GM23338 (cell line): Measurements from ENCODE around the gene FCRL4. TPM values are rescaled to one million over a fixed set of nuclear protein-coding genes. Genes with fewer than 3 reads are reported as not detected.

Experiments used
- ATAC-seq: fragments of 200-7000 bp; cut with Tn5 transposase; 3 replicates; pipeline ENCODE4 v1.9.1; 2020
- DNase-seq: peaks from one replicate; pipeline ENCODE4 v3.0.0-alpha.2; 2015; ENCODE audit warnings: low spot score
- H2AFZ ChIP-seq: fragments of 200-600 bp; sonication (generic); 2 replicates; pipeline ENCODE4 v1.8.0; 2016; ENCODE audit warnings: antibody characterized with exemption, mild to moderate bottlenecking, moderate library complexity
- H3F3A ChIP-seq: fragments of 200-600 bp; sonication (generic); replicated peaks from 2 replicates; pipeline ENCODE4 v1.8.0; 2017; ENCODE audit warnings: antibody characterized with exemption, mixed run types, low read depth
- H3K27ac ChIP-seq: fragments of 200-600 bp; sonication (generic); 2 replicates; pipeline ENCODE4 v1.6.1; 2016; ENCODE audit warnings: low read depth
- H3K27me3 ChIP-seq: fragments of 200-600 bp; sonication (generic); 2 replicates; pipeline ENCODE4 v1.8.0; 2016; ENCODE audit warnings: mild to moderate bottlenecking, mixed run types, moderate library complexity; ENCODE audit not compliant: insufficient read depth
- H3K36me3 ChIP-seq: fragments of 200-600 bp; sonication (generic); 2 replicates; pipeline ENCODE4 v1.8.0; 2016; ENCODE audit warnings: mild to moderate bottlenecking; ENCODE audit not compliant: insufficient read depth
- H3K4me1 ChIP-seq: fragments of 200-600 bp; sonication (generic); 2 replicates; pipeline ENCODE4 v1.8.0; 2016; ENCODE audit warnings: mild to moderate bottlenecking, moderate library complexity; ENCODE audit not compliant: insufficient read depth
- H3K4me2 ChIP-seq: fragments of 200-600 bp; sonication (generic); 2 replicates; pipeline ENCODE4 v1.7.1; 2017; ENCODE audit warnings: mixed run types
- H3K4me3 ChIP-seq: fragments of 200-600 bp; sonication (generic); 2 replicates; pipeline ENCODE4 v1.6.1; 2016; ENCODE audit warnings: mixed run types
- H3K79me2 ChIP-seq: fragments of 200-600 bp; sonication (generic); replicated peaks from 2 replicates; pipeline ENCODE4 v1.8.0; 2017; ENCODE audit warnings: mild to moderate bottlenecking; ENCODE audit not compliant: insufficient read depth
- H3K9me2 ChIP-seq: fragments of 200-600 bp; sonication (generic); 2 replicates; pipeline ENCODE4 v1.8.0; 2017; ENCODE audit not compliant: insufficient read depth
- H4K20me1 ChIP-seq: fragments of 200-600 bp; sonication (generic); replicated peaks from 2 replicates; pipeline ENCODE4 v1.8.0; 2017; ENCODE audit warnings: mild to moderate bottlenecking; ENCODE audit not compliant: insufficient read depth
- H3K27ac Mint-ChIP-seq: 2 replicates; pipeline ENCODE4 v1.8.0; 2020; ENCODE audit warnings: inconsistent platforms, mild to moderate bottlenecking, moderate library complexity, mixed read lengths
- H3K27me3 Mint-ChIP-seq: 3 replicates; pipeline ENCODE4 v1.8.0; 2022; ENCODE audit warnings: low read depth, mild to moderate bottlenecking, moderate library complexity, mixed read lengths, inconsistent platforms; ENCODE audit not compliant: insufficient read depth, poor library complexity
- H3K36me3 Mint-ChIP-seq: 3 replicates; pipeline ENCODE4 v1.8.0; 2021; ENCODE audit warnings: low read depth, mild to moderate bottlenecking, inconsistent platforms, moderate library complexity, mixed read lengths
- H3K4me1 Mint-ChIP-seq: 3 replicates; pipeline ENCODE4 v1.8.0; 2020; ENCODE audit warnings: mild to moderate bottlenecking, inconsistent platforms, mixed read lengths
- H3K4me3 Mint-ChIP-seq: 3 replicates; pipeline ENCODE4 v1.8.0; 2021; ENCODE audit warnings: moderate library complexity, mild to moderate bottlenecking, inconsistent platforms, mixed read lengths
- H3K9me3 Mint-ChIP-seq: 3 replicates; pipeline ENCODE4 v1.8.0; 2020; ENCODE audit warnings: moderate library complexity, mild to moderate bottlenecking, inconsistent platforms, mixed read lengths
- CREB1 ChIP-seq: fragments of 250-450 bp; sonication (Bioruptor Pico); IDR thresholded peaks from 2 replicates; pipeline ENCODE4 v1.5.0; 2020; ENCODE audit warnings: low read depth, mild to moderate bottlenecking, moderate library complexity
- EZH2 ChIP-seq: fragments of 200-600 bp; sonication (generic); IDR thresholded peaks from one replicate; pipeline ENCODE4 v1.8.0; 2017; ENCODE audit warnings: antibody characterized with exemption, mild to moderate bottlenecking, low read depth; ENCODE audit not compliant: unreplicated experiment
- EZH2phosphoT487 ChIP-seq: fragments of 200-600 bp; sonication (generic); IDR thresholded peaks from one replicate; pipeline ENCODE4 v1.8.1; 2018; ENCODE audit warnings: antibody characterized with exemption; ENCODE audit not compliant: unreplicated experiment
- JUNB ChIP-seq: IDR thresholded peaks from one replicate; pipeline ENCODE4 v1.6.1; 2016; ENCODE audit warnings: antibody characterized with exemption; ENCODE audit not compliant: unreplicated experiment
- NANOG ChIP-seq: IDR thresholded peaks from 2 replicates; pipeline ENCODE4 v1.6.1; 2016; ENCODE audit warnings: antibody characterized with exemption, borderline replicate concordance
- POLR2AphosphoS5 ChIP-seq: IDR thresholded peaks from 2 replicates; pipeline ENCODE4 v1.6.1; 2016; ENCODE audit warnings: antibody characterized with exemption, low read depth
- STAT1 ChIP-seq: IDR thresholded peaks from one replicate; pipeline ENCODE4 v1.6.1; 2016; ENCODE audit warnings: antibody characterized with exemption; ENCODE audit not compliant: unreplicated experiment
- ZNF114 ChIP-seq: fragments of 250-450 bp; sonication (Bioruptor Pico); IDR thresholded peaks from 2 replicates; pipeline ENCODE4 v1.5.0; 2020; ENCODE audit warnings: mild to moderate bottlenecking, moderate library complexity
- ZNF331 ChIP-seq: fragments of 250-450 bp; sonication (Bioruptor Pico); IDR thresholded peaks from 2 replicates; pipeline ENCODE4 v1.5.0; 2020; ENCODE audit warnings: low read depth, mild to moderate bottlenecking, moderate library complexity
- polyA plus RNA-seq: library from polyadenylated mRNA; unstranded; fragments of >200 nt; fragmentation: Nextera tagmentation; extraction: Ambion mirVana; gene quantifications from 2 replicates; pipeline ENCODE4 v1.2.1, GENCODE V29; 2016
- total RNA-seq: library from RNA; depleted of rRNA; stranded (reverse); fragments of >200 nt; shearing (Covaris generic); gene quantifications from 2 replicates; pipeline ENCODE4 v1.2.3, GENCODE V29; 2014
- TF ChIP-seq, protein P1 (sequence below): IDR thresholded peaks from 2 replicates; pipeline ENCODE4 v1.6.1; 2016; ENCODE audit warnings: antibody characterized with exemption
- TF ChIP-seq, protein P2 (sequence below): fragments of 250-450 bp; sonication (Bioruptor Pico); IDR thresholded peaks from 2 replicates; pipeline ENCODE4 v1.5.0; 2020; ENCODE audit warnings: mild to moderate bottlenecking, moderate library complexity

FCRL4 gene
- total and polyA plus RNA-seq, 2 experiments from 2014 or later = not detected

- H3F3A ChIP-seq = no peaks in the 10 kb centered on the region
- no peaks in the 10 kb centered on the region for H3K36me3 ChIP-seq
- no peak overlapping the region for H3K4me3 ChIP-seq
- no peaks in the 10 kb centered on the region for H3K4me1 ChIP-seq
- DNase-seq = no peak
- Mint-ChIP-seq H3K27me3 (no peaks in the 10 kb centered on the region), H3K27ac (no peak overlapping the region), H3K9me3 (no peaks in the 10 kb centered on the region), H3K36me3 (no peaks in the 10 kb centered on the region), H3K4me3 (no peak overlapping the region), H3K4me1 (no peaks in the 10 kb centered on the region)
- no peak for TF ChIP-seq ZNF331 (CRISPR knock-in tag)
- no peak for TF ChIP-seq JUNB
- no peak for TF ChIP-seq NANOG
- no peak for TF ChIP-seq POLR2AphosphoS5
- no peak for TF ChIP-seq EZH2
- TF ChIP-seq, protein P1, sequence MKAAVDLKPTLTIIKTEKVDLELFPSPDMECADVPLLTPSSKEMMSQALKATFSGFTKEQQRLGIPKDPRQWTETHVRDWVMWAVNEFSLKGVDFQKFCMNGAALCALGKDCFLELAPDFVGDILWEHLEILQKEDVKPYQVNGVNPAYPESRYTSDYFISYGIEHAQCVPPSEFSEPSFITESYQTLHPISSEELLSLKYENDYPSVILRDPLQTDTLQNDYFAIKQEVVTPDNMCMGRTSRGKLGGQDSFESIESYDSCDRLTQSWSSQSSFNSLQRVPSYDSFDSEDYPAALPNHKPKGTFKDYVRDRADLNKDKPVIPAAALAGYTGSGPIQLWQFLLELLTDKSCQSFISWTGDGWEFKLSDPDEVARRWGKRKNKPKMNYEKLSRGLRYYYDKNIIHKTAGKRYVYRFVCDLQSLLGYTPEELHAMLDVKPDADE = no peak
- no peak for TF ChIP-seq STAT1
- no peak for TF ChIP-seq ZNF114 (CRISPR knock-in tag)
- TF ChIP-seq CREB1 (CRISPR knock-in tag) = no peak
- TF ChIP-seq, protein P2, sequence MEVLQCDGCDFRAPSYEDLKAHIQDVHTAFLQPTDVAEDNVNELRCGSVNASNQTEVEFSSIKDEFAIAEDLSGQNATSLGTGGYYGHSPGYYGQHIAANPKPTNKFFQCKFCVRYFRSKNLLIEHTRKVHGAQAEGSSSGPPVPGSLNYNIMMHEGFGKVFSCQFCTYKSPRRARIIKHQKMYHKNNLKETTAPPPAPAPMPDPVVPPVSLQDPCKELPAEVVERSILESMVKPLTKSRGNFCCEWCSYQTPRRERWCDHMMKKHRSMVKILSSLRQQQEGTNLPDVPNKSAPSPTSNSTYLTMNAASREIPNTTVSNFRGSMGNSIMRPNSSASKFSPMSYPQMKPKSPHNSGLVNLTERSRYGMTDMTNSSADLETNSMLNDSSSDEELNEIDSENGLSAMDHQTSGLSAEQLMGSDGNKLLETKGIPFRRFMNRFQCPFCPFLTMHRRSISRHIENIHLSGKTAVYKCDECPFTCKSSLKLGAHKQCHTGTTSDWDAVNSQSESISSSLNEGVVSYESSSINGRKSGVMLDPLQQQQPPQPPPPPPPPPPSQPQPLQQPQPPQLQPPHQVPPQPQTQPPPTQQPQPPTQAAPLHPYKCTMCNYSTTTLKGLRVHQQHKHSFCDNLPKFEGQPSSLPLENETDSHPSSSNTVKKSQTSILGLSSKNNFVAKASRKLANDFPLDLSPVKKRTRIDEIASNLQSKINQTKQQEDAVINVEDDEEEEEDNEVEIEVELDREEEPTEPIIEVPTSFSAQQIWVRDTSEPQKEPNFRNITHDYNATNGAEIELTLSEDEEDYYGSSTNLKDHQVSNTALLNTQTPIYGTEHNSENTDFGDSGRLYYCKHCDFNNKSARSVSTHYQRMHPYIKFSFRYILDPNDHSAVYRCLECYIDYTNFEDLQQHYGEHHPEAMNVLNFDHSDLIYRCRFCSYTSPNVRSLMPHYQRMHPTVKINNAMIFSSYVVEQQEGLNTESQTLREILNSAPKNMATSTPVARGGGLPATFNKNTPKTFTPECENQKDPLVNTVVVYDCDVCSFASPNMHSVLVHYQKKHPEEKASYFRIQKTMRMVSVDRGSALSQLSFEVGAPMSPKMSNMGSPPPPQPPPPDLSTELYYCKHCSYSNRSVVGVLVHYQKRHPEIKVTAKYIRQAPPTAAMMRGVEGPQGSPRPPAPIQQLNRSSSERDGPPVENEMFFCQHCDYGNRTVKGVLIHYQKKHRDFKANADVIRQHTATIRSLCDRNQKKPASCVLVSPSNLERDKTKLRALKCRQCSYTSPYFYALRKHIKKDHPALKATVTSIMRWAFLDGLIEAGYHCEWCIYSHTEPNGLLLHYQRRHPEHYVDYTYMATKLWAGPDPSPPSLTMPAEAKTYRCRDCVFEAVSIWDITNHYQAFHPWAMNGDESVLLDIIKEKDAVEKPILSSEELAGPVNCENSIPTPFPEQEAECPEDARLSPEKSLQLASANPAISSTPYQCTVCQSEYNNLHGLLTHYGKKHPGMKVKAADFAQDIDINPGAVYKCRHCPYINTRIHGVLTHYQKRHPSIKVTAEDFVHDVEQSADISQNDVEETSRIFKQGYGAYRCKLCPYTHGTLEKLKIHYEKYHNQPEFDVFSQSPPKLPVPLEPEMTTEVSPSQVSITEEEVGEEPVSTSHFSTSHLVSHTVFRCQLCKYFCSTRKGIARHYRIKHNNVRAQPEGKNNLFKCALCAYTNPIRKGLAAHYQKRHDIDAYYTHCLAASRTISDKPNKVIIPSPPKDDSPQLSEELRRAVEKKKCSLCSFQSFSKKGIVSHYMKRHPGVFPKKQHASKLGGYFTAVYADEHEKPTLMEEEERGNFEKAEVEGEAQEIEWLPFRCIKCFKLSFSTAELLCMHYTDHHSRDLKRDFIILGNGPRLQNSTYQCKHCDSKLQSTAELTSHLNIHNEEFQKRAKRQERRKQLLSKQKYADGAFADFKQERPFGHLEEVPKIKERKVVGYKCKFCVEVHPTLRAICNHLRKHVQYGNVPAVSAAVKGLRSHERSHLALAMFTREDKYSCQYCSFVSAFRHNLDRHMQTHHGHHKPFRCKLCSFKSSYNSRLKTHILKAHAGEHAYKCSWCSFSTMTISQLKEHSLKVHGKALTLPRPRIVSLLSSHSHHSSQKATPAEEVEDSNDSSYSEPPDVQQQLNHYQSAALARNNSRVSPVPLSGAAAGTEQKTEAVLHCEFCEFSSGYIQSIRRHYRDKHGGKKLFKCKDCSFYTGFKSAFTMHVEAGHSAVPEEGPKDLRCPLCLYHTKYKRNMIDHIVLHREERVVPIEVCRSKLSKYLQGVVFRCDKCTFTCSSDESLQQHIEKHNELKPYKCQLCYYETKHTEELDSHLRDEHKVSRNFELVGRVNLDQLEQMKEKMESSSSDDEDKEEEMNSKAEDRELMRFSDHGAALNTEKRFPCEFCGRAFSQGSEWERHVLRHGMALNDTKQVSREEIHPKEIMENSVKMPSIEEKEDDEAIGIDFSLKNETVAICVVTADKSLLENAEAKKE (CRISPR knock-in tag) = no peak
- no peak for TF ChIP-seq EZH2phosphoT487
- no peaks in the 10 kb centered on the region for H3K27me3 ChIP-seq
- H2AFZ ChIP-seq = no peak overlapping the region
- no peak for ATAC-seq
- no peak overlapping the region for H3K27ac ChIP-seq
- H4K20me1 ChIP-seq = no peaks in the 10 kb centered on the region
- H3K4me2 ChIP-seq = no peak overlapping the region
- no peaks in the 10 kb centered on the region for H3K9me2 ChIP-seq
- H3K79me2 ChIP-seq = no peaks in the 10 kb centered on the region
Observed at GRCh38 chr1:157596384-157596783, 1.5 kb downstream of the FCRL4 start.
